Esophagus (tissue), 2 donors: ENCODE data around the gene RNF182. TPM values are rescaled to one million over a fixed set of nuclear protein-coding genes. Genes with fewer than 3 reads are reported as not detected.
"Not testable (repeated sequence)": the region's sequence is repeated elsewhere in the genome, so short reads cannot be mapped to it uniquely, and the experiment has no call there.

ENCODE experiments used
- H3K27ac ChIP-seq, 2 donors: one replicate each; pipeline ENCODE4 v1.5.1; 2013; ENCODE audit warnings: low read depth in 2 of 2, mild to moderate bottlenecking in 2 of 2, inconsistent platforms in 1 of 2, low read length in 1 of 2, moderate library complexity in 1 of 2
- H3K27me3 ChIP-seq, 2 donors: one replicate each; pipeline ENCODE4 v1.6.1; 2013; ENCODE audit warnings: low read length in 2 of 2, control low read depth in 1 of 2, mild to moderate bottlenecking in 1 of 2; ENCODE audit not compliant: insufficient read depth in 2 of 2, control insufficient read depth in 1 of 2
- H3K36me3 ChIP-seq, 2 donors: one replicate each; pipeline ENCODE4 v1.6.1; 2013; ENCODE audit warnings: low read length in 1 of 2; ENCODE audit not compliant: control insufficient read depth in 2 of 2, insufficient read depth in 2 of 2
- H3K4me1 ChIP-seq, 2 donors: one replicate each; pipeline ENCODE4 v1.6.1; 2013; ENCODE audit warnings: low read length in 1 of 2; ENCODE audit not compliant: control insufficient read depth in 2 of 2, insufficient read depth in 2 of 2
- H3K4me3 ChIP-seq, 2 donors: one replicate each; pipeline ENCODE4 v1.5.1; 2013; ENCODE audit warnings: low read length in 2 of 2, mild to moderate bottlenecking in 2 of 2, low read depth in 1 of 2, moderate library complexity in 1 of 2
- H3K9me3 ChIP-seq, 2 donors: one replicate each; pipeline ENCODE4 v1.6.1; 2013; ENCODE audit warnings: mild to moderate bottlenecking in 2 of 2, low read depth in 1 of 2, low read length in 1 of 2, moderate library complexity in 1 of 2; ENCODE audit not compliant: control insufficient read depth in 2 of 2, insufficient read depth in 1 of 2
- WGBS, 2 donors: extraction: QIAGEN DNeasy Blood & Tissue Kit; methylation state at CpG; one replicate each; pipeline ENCODE4 v1.1.7; 2013; 5-methylcytosine and 5-hydroxymethylcytosine counted together
- polyA plus RNA-seq, 2 donors: library from polyadenylated mRNA; stranded (reverse); fragments of 200-250 nt; gene quantifications; one replicate each; pipeline ENCODE4 v1.2.3, GENCODE V29; 2013
- donor health status: healthy with polysubstance abuse.
- donor health status: Bipolar disorder and iron deficiency.

RNF182 gene
- polyA plus RNA-seq, 2 donors: 0.06 to 0.08 TPM

DNA sequence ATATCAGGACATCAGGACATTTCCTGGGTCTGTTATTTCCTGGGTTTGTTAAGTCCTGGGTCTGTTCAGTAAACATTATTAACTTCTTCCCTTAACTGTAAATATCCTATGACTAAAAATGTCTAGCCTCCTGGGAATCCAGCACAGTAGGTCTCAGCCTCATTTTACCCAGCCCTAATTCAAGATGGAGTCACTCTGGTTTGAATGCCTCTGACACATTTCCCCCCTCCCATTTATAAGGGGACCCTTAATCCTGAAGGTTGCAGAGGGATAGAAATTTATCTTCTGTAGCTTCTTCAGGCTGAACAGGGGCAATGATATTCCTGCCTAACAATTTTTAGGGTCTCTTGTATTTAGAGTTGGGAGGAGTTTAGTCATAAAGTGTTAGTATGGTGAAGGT is 21.8 kb downstream of the RNF182 start:
- H3K36me3 ChIP-seq: no peaks in the 10 kb centered on the region
- no peak overlapping the region for H3K27ac ChIP-seq
- peaks cover 3 to 4% of the 10 kb centered on the region in 2 donors for H3K27me3 ChIP-seq
- no peak overlapping the region for H3K4me3 ChIP-seq
- H3K9me3 ChIP-seq: no peaks in the 10 kb centered on the region
- H3K4me1 ChIP-seq: no peaks in the 10 kb centered on the region

DNA sequence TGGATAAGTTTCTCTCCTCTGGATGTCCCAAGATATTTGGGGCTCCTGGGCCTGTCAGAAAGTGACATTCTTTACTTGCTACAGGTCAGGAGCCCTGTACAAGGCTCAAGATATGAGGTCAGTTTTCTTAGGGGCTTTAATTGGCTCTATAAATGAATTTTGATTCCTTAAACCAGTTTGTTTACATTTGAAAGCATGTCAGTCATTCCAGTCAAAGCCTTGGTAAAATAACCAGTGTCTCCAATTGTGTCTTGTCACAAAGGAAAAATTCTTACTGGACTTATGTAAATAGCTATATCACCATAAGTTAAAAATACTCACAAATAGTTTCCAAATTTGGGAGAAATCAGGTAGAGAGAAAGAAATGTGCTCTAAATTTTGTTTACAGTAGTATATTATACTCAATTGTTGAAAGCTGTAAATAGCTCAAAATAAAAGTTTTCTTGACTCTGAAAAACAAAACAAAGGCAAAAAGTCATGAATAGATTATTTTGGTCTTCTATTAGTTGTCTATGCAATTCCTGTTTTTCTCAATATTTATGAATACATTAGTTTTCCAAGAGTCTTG is 22.9 kb downstream of the RNF182 start:
- H3K4me3 ChIP-seq: no peak overlapping the region
- H3K4me1 ChIP-seq: no peaks in the 10 kb centered on the region
- H3K27me3 ChIP-seq: peaks cover 3 to 4% of the 10 kb centered on the region in 2 donors
- no peaks in the 10 kb centered on the region for H3K9me3 ChIP-seq
- no peaks in the 10 kb centered on the region for H3K36me3 ChIP-seq
- H3K27ac ChIP-seq: no peak overlapping the region

DNA sequence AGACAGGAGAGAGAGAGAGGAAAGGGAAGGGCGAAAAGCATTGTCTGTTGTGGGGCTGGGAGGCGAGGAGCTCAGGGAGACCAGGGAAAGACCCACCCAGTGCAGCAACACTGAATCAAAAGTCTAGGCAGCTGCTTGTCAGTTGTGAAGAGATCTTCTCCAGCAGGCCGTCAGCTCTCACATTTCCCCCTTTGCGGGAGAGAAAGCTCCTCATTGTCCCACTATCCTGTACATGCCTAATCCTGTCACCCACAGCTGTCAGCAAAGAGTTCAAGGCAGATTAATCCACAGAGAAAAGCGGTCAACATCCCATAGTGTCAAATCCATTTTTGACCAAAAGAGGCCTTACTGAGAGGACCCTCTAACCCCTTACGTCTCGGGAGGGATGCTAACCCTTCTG is 27.3 kb downstream of the RNF182 start:
- Histone ChIP-seq H3K9me3 (no peaks in the 10 kb centered on the region), H3K4me1 (no peaks in the 10 kb centered on the region), H3K27ac (no peak overlapping the region), H3K4me3 (no peak overlapping the region), H3K27me3 (no peaks in the 10 kb centered on the region), H3K36me3 (no peaks in the 10 kb centered on the region)
- WGBS, 2 donors: 87 to 88% methylated on average over 7 of the region's 7 CpGs

DNA sequence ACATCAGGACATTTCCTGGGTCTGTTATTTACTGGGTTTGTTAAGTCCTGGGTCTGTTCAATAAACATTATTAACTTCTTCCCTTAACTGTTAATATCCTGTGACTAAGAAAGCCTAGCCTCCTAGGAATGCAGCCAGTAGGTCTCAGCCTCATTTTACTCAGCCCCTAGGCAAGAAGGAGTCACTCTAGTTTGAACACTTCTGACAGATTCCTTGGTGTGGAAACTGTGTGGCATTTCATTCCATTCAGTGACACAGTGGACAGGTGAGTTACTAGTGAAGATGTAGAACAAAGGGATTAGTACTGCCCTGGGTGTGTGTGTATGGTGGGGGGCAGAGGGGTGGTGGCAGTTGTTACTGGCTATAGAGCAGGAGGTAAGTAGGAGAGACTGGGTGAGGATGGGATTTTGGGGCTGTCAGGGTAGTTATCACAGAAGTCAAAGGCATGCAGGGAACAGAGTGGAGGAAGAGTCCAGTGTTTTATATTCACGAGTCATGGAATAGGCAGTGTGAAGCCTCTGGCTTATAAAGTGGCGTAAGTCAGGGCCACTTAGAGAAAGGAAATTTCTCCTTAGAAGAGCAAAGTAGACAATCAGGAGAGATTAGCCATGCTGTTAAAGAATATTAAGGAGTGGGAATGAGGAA is 28.4 kb downstream of the RNF182 start:
- H3K4me3 ChIP-seq: no peak overlapping the region
- no peaks in the 10 kb centered on the region for H3K27me3 ChIP-seq
- WGBS, 2 donors: 89 to 94% methylated on average over 2 of the region's 2 CpGs
- no peaks in the 10 kb centered on the region for H3K36me3 ChIP-seq
- no peaks in the 10 kb centered on the region for H3K4me1 ChIP-seq
- H3K9me3 ChIP-seq: no peaks in the 10 kb centered on the region
- no peak overlapping the region for H3K27ac ChIP-seq

DNA sequence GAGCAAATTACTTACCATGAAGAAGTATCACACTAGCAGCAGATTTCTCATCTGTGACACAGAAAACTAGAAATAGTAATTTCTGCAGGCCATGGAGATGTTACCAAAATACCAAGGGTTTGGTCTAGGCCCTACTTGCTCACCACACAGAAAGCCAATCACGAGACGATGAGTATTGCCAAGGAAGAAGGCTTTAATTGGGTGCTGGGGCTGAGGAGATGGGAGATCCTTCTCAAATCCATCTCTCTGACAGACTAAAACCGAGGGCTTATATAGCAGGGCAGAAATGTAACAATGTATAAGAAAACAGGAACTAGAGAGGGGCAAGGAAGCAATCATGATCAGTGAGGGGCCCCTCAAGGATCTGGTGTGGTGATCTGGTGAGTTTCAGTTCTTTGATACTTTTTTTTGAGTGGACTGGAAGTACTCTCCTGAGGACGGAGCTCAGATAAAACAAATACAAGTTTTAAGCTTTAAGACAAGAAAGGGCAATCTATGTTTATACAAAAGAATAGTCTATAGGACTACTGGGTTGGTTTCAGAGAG is 40.9 kb downstream of the RNF182 start:
- Histone ChIP-seq H3K4me3 (no peak overlapping the region), H3K36me3 (no peaks in the 10 kb centered on the region), H3K27me3 (peaks cover 0 to 7% of the 10 kb centered on the region in 2 donors), H3K27ac (no peak overlapping the region), H3K4me1 (no peaks in the 10 kb centered on the region), H3K9me3 (peaks cover 0 to 3% of the 10 kb centered on the region in 2 donors)
- WGBS, 2 donors: 74 to 80% methylated on average over 4 of the region's 4 CpGs

DNA sequence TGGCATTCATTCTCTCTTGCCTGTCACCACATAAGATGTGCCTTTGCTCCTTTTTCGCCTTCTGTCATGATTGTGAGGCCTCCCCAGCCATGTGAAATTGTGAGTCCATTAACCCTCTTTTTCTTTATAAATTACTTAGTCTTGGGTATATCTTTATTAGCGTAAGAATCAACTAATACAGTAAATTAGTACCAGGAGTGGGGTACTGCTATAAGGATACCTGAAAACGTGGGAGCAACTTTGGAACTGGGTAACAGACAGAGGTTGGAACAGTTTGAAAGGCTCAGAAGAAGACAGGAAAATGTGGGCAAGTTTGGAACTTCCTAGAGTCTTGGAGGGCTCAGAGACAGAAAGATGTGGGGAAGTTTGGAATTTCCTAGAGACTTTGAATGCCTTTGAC is 46.6 kb downstream of the RNF182 start:
- H3K4me1 ChIP-seq: no peaks in the 10 kb centered on the region
- H3K9me3 ChIP-seq: peaks cover 0 to 3% of the 10 kb centered on the region in 2 donors
- H3K27ac ChIP-seq: no peak overlapping the region
- H3K27me3 ChIP-seq: peaks cover 0 to 3% of the 10 kb centered on the region in 2 donors
- WGBS, 2 donors: 79 to 84% methylated on average over 3 of the region's 3 CpGs
- no peak overlapping the region for H3K4me3 ChIP-seq
- no peaks in the 10 kb centered on the region for H3K36me3 ChIP-seq

DNA sequence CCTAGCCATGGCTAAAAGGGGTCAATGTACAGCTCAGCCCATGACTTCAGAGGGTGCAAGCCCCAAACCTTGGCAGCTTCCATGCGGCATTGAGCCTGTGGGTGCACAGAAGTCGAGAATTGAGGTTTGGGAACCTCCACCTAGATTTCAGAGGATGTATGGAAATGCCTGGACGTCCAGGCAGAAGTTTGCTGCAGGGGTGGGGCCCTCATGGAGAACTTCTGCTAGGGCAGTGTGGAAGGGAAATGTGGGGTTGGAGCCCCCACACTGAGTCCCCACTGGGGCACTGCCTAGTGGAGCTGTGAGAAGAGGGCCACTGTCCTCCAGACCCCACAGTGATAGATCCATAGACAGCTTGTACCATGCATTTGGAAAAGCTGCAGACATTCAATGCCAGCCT is 47.9 kb downstream of the RNF182 start:
- H3K36me3 ChIP-seq, H3K9me3 ChIP-seq, H3K27ac ChIP-seq, H3K4me1 ChIP-seq, H3K4me3 ChIP-seq, H3K27me3 ChIP-seq: not testable (repeated sequence)
- WGBS, 2 donors: 81 to 87% methylated on average over 3 of the region's 3 CpGs

DNA sequence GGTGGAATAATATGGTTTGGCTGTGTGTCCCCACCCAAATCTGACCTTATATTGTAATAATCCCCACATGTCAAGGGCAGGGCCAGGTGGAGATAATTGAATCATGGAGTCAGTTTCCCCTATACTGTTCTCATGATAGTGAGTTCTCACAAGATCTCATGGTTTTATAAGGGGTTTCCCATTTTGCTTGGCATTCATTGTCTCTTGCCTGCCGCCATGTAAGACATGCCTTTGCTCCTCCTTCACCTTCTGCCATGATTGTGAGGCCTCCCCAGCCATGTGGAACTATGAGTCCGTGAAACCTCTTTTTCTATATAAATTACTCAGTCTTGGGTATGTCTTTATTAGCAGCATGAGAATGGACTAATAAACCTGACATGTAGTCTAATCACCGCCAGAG is 48.7 kb downstream of the RNF182 start:
- not testable (repeated sequence) for H3K9me3 ChIP-seq, H3K4me1 ChIP-seq, H3K36me3 ChIP-seq, H3K27ac ChIP-seq, H3K27me3 ChIP-seq, H3K4me3 ChIP-seq
- WGBS, 2 donors: 95 to 97% methylated on average over 3 of the region's 3 CpGs

DNA sequence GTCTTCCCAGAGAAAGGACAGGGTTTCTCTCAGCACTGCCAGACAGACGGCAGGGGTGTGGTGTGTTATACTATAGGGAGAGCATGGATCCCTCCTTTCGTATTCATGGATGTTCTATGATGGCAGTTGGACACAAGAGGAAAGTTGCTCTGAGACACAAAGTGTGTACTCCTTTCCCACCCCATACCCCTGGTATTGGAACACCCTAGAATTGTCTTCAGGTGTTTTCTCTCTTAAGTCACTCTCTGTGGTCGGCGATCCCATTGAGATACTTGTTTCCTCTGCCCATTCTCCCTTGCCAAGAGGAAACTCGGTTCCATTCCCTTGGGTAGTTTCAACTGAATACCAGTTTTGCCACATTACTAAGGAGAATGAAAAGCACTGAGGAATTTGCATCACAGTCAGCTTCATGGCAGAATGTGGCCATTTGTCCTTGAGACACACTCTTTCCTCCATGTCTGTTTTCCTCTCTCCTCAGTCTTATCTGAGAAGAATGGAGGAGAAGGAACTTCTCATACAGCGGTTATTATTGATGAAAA is 53.4 kb downstream of the RNF182 start:
- no peaks in the 10 kb centered on the region for H3K4me1 ChIP-seq
- H3K4me3 ChIP-seq: no peak overlapping the region
- no peaks in the 10 kb centered on the region for H3K9me3 ChIP-seq
- 91 to 92% methylated on average over 6 of the region's 6 CpGs for WGBS, 2 donors
- H3K27ac ChIP-seq: no peak overlapping the region
- no peaks in the 10 kb centered on the region for H3K36me3 ChIP-seq
- H3K27me3 ChIP-seq: peaks cover 0 to 3% of the 10 kb centered on the region in 2 donors

DNA sequence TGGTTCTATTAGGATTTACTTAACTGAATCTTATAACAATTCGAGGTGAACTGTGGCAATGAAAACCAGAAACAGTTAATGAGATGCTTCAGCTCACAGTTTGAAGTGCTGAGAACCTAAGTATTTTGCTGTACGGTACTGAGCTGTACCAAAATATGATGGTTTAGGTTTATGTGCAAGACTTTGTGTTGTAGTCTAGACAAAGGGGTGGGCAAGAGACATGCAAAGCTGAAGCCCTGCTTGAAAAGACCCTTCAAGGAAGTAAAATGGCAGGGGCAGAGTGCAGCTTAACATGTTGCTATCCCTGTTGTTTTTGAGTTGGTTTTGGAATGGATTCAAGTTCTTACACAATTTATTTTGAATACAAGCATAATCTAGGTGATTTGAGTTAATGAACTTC is 54.0 kb downstream of the RNF182 start:
- Histone ChIP-seq H3K4me3 (no peak overlapping the region), H3K4me1 (no peaks in the 10 kb centered on the region), H3K27ac (no peak overlapping the region), H3K9me3 (no peaks in the 10 kb centered on the region), H3K27me3 (peaks cover 0 to 3% of the 10 kb centered on the region in 2 donors), H3K36me3 (no peaks in the 10 kb centered on the region)
- WGBS, 2 donors: 55 to 64% methylated on average over 2 of the region's 2 CpGs
